Measurements from ENCODE around the gene FMO5. TPM values are rescaled to one million over a fixed set of nuclear protein-coding genes. Genes with fewer than 3 reads are reported as not detected.

FMO5 gene
- total RNA-seq, 4 donors from 2014 or later: 1.7 to 9.1 (median 3.3) TPM

- no peaks in the 10 kb centered on the region for H3K27me3 ChIP-seq
- peaks cover 0 to 18% of the 10 kb centered on the region in 2 donors for H3K36me3 ChIP-seq
- TF ChIP-seq CTCF (IDR thresholded peaks at IDR 0.05) (no peak), POLR2A (IDR thresholded peaks at IDR 0.05) (no peak)
- 93 to 95% methylated on average over 4 of the region's 4 CpGs for WGBS, 2 donors
- intact Hi-C loops (cut with DNase I): no loop called here
- no peaks in the 10 kb centered on the region for H3K9me3 ChIP-seq
- H3K27ac ChIP-seq: no peak overlapping the region
- DNase-seq: no peak
- peaks cover 4 to 6% of the 10 kb centered on the region in 2 donors for H3K4me1 ChIP-seq
- H3K4me3 ChIP-seq (replicated peaks in 1 of 3): no peak overlapping the region
Measured at GRCh38 chr1:147267711-147268110, 42.6 kb upstream of the FMO5 start.

- H3K27ac ChIP-seq: no peak overlapping the region
- H3K4me3 ChIP-seq (replicated peaks in 1 of 3): no peak overlapping the region
- WGBS, 2 donors: 97 to 99% methylated on average over 5 of the region's 5 CpGs
- H3K36me3 ChIP-seq: peaks cover 2 to 18% of the 10 kb centered on the region in 2 donors
- no peaks in the 10 kb centered on the region for H3K27me3 ChIP-seq
- intact Hi-C loops (cut with DNase I): no loop called here
- TF ChIP-seq CTCF (IDR thresholded peaks at IDR 0.05) (no peak), POLR2A (IDR thresholded peaks at IDR 0.05) (no peak)
- H3K9me3 ChIP-seq: no peaks in the 10 kb centered on the region
- peaks cover 0 to 1% of the 10 kb centered on the region in 2 donors for H3K4me1 ChIP-seq
- DNase-seq: no peak
Measured at GRCh38 chr1:147266381-147266780, 41.2 kb upstream of the FMO5 start.

- Histone ChIP-seq H3K9me3 (no peaks in the 10 kb centered on the region), H3K36me3 (peaks cover 13 to 23% of the 10 kb centered on the region in 2 donors), H3K4me3 (replicated peaks in 1 of 3) (no peak overlapping the region), H3K4me1 (no peaks in the 10 kb centered on the region), H3K27ac (no peak overlapping the region), H3K27me3 (no peaks in the 10 kb centered on the region)
- intact Hi-C loops (cut with DNase I): no loop called here
- TF ChIP-seq POLR2A (IDR thresholded peaks at IDR 0.05) (no peak), CTCF (IDR thresholded peaks at IDR 0.05) (no peak)
- no peak for DNase-seq
- WGBS, 2 donors: 94 to 95% methylated on average over 3 of the region's 3 CpGs
Measured at GRCh38 chr1:147264158-147264768, 39.1 kb upstream of the FMO5 start.

- intact Hi-C loops (cut with DNase I): no loop called here
- Histone ChIP-seq H3K4me1 (no peaks in the 10 kb centered on the region), H3K27me3 (no peaks in the 10 kb centered on the region), H3K4me3 (replicated peaks in 1 of 3) (no peak overlapping the region), H3K27ac (no peak overlapping the region), H3K9me3 (no peaks in the 10 kb centered on the region), H3K36me3 (peaks cover 13% of the 10 kb centered on the region in 2 donors)
- WGBS, 2 donors: 79 to 99% methylated on average over 4 of the region's 4 CpGs
- no peak for DNase-seq
- TF ChIP-seq POLR2A (IDR thresholded peaks at IDR 0.05) (no peak), CTCF (IDR thresholded peaks at IDR 0.05) (no peak)
Measured at GRCh38 chr1:147260956-147261355, 35.8 kb upstream of the FMO5 start.

- 91 to 99% methylated on average over 9 of the region's 9 CpGs for WGBS, 2 donors
- H3K4me1 ChIP-seq: no peaks in the 10 kb centered on the region
- H3K36me3 ChIP-seq: no peaks in the 10 kb centered on the region
- TF ChIP-seq POLR2A (IDR thresholded peaks at IDR 0.05) (no peak), CTCF (IDR thresholded peaks at IDR 0.05) (no peak)
- DNase-seq: no peak
- no peak overlapping the region for H3K27ac ChIP-seq
- intact Hi-C loops (cut with DNase I): no loop called here
- H3K9me3 ChIP-seq: no peaks in the 10 kb centered on the region
- H3K27me3 ChIP-seq: no peaks in the 10 kb centered on the region
- H3K4me3 ChIP-seq (replicated peaks in 1 of 3): no peak overlapping the region
Measured at GRCh38 chr1:147252540-147252939, 27.4 kb upstream of the FMO5 start.
